BJ (cell line): ENCODE measurements around the gene IL10RB. TPM values are rescaled to one million over a fixed set of nuclear protein-coding genes. Genes with fewer than 3 reads are reported as not detected.

Source experiments
- CTCF ChIA-PET: fragments of 350-600 bp; formaldehyde crosslinking; extraction: SDS; loops from one replicate; lab custom pipeline; 2021; ENCODE audit warnings: antibody characterized with exemption, inconsistent platforms; lab: Yijun Ruan, JAX
- POLR2A ChIA-PET: fragments of 300-600 bp; sonication (Branson Sonifier 250); formaldehyde crosslinking; extraction: SDS; loops from one replicate; lab custom pipeline; 2021; ENCODE audit warnings: antibody characterized with exemption; lab: Charles Lee
- DNase-seq: peaks from one replicate; pipeline ENCODE4 v3.0.0-alpha.2; 2011; ENCODE audit warnings: low read depth
- H3K27me3 ChIP-seq: 2 replicates; pipeline ENCODE4 v1.6.0; 2011; ENCODE audit warnings: low read length; ENCODE audit not compliant: control insufficient read depth, insufficient read depth
- H3K36me3 ChIP-seq: 2 replicates; pipeline ENCODE4 v1.5.1; 2011; ENCODE audit warnings: low read length; ENCODE audit not compliant: control insufficient read depth, insufficient read depth
- H3K4me3 ChIP-seq: 2 replicates; pipeline ENCODE4 v1.5.1; 2011; ENCODE audit warnings: low read depth, mild to moderate bottlenecking, control low read depth, low read length
- CTCF ChIP-seq: IDR thresholded peaks from 2 replicates; pipeline ENCODE4 v1.5.1; 2011; ENCODE audit warnings: low read depth, mild to moderate bottlenecking, control low read depth, inconsistent platforms, low read length, moderate library complexity; ENCODE audit not compliant: insufficient read depth
- polyA plus RNA-seq: library from polyadenylated mRNA; depleted of rRNA; stranded (reverse); fragments of >200 nt; gene quantifications from 2 replicates; pipeline ENCODE4 v1.2.3, GENCODE V29; 2011

Gene IL10RB
- polyA plus RNA-seq, 1 experiment: 56.8 TPM

DNA sequence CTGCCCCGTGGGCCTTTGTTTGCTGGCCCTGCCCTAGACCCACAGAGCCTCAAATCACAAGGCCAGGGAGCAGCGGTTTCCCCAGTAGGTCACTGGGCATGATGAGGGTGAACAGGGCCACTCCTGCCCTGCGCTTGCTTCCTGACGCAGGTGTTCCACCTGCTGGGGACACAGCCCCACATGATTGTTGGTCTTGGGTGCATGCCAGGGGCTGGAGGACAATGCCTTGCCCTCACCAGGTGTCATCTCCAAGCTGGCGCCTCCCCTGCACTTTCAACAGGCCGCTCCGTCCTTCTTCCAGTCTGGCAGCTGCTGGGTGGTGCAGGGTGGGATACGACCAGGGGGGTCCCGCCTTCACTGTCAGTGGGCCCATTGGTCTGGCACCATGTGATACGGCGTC lies 24.3 kb downstream of the IL10RB start:
- DNase-seq: no peak
- TF ChIP-seq CTCF: no peak
- Histone ChIP-seq H3K4me3 (no peak overlapping the region), H3K36me3 (peaks cover 21% of the 10 kb centered on the region), H3K27me3 (no peaks in the 10 kb centered on the region)
- CTCF ChIA-PET: no interaction called here
- POLR2A ChIA-PET: no interaction called here

DNA sequence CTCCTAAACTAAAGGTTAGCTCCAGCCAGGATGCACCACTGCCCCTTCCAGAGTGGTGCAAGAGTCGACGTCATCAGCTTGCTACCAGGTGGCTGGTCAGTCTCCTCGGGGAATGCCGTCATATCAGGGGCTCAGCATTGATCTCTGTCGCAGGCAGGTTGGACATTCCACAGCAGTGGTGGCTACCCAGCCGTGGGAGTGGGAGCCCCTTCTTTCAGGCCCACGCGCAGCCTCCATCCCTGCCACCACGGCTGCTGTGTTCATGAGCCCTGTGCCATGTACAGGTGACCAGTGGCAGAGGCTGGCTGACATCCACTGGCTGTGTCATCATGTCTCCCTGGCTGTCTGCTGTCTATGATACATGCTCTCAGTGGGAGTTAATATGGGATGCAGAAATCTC lies 25.5 kb downstream of the IL10RB start:
- no peak for DNase-seq
- Histone ChIP-seq H3K27me3 (no peaks in the 10 kb centered on the region), H3K36me3 (peaks cover 19% of the 10 kb centered on the region), H3K4me3 (no peak overlapping the region)
- no peak for TF ChIP-seq CTCF
- ChIA-PET POLR2A (no interaction called here), CTCF (no interaction called here)

- no peak for DNase-seq
- CTCF ChIA-PET: no interaction called here
Measured at GRCh38 chr21:33292724-33293123, 26.6 kb downstream of the IL10RB start.

GRCh38 chr21:33293136-33293535 lies 27.0 kb downstream of the IL10RB start:
- Histone ChIP-seq H3K36me3 (peaks cover 17% of the 10 kb centered on the region), H3K4me3 (no peak overlapping the region), H3K27me3 (no peaks in the 10 kb centered on the region)
- TF ChIP-seq CTCF: no peak
- ChIA-PET POLR2A (no interaction called here), CTCF (no interaction called here)
- no peak for DNase-seq

More at GRCh38 chr21:33292724-33293123, 26.6 kb downstream of the IL10RB start:
- POLR2A ChIA-PET: no interaction called here
- TF ChIP-seq CTCF: no peak
- H3K27me3 ChIP-seq: no peaks in the 10 kb centered on the region
- H3K4me3 ChIP-seq: no peak overlapping the region
- peaks cover 19% of the 10 kb centered on the region for H3K36me3 ChIP-seq

GRCh38 chr21:33293811-33294216 lies 27.6 kb downstream of the IL10RB start:
- TF ChIP-seq CTCF: no peak
- Histone ChIP-seq H3K36me3 (peaks cover 17% of the 10 kb centered on the region), H3K27me3 (no peaks in the 10 kb centered on the region), H3K4me3 (no peak overlapping the region)
- ChIA-PET POLR2A (interaction anchor here (0.8 kb wide), 1 partner anchor 15 kb away, joined by 3 read pairs; no protein-coding TSS in a partner anchor), CTCF (interaction anchor here (1.0 kb wide), 1 partner anchor 80 kb away, joined by 3 read pairs; no protein-coding TSS in a partner anchor)
- DNase-seq: no peak
